ENCODE data around the gene INHBC. TPM values are rescaled to one million over a fixed set of nuclear protein-coding genes. Genes with fewer than 3 reads are reported as not detected.
"Not testable (repeated sequence)": the region's sequence is repeated elsewhere in the genome, so short reads cannot be mapped to it uniquely, and the experiment has no call there.

Gene INHBC
- total RNA-seq, 1 donor from 2014 or later: not detected

GRCh38 chr12:57404966-57405640, 29.5 kb upstream of the INHBC start:
- intact Hi-C loops (cut with micrococcal nuclease): no loop called here
- H3K27me3 ChIP-seq (ENCODE audit: low read depth): no peaks in the 10 kb centered on the region
- TF ChIP-seq CTCF (IDR thresholded peaks at IDR 0.05; ENCODE audit: borderline replicate concordance): no peak

GRCh38 chr12:57410534-57410933, 24.1 kb upstream of the INHBC start:
- Histone ChIP-seq H3K4me1 (peaks cover 14% of the 10 kb centered on the region), H3K4me3 (no peak overlapping the region), H3K27ac (replicated peaks) (no peak overlapping the region), H3K27me3 (ENCODE audit: low read depth) (no peaks in the 10 kb centered on the region), H3K36me3 (no peaks in the 10 kb centered on the region), H3K9me3 (replicated peaks) (no peaks in the 10 kb centered on the region)
- DNase-seq: no peak
- intact Hi-C loops (cut with micrococcal nuclease): no loop called here
- no peak for TF ChIP-seq CTCF (IDR thresholded peaks at IDR 0.05; ENCODE audit: borderline replicate concordance)

More at GRCh38 chr12:57404966-57405640, 29.5 kb upstream of the INHBC start:
- Histone ChIP-seq H3K27ac (replicated peaks) (no peak overlapping the region), H3K4me3 (no peak overlapping the region), H3K36me3 (no peaks in the 10 kb centered on the region), H3K9me3 (replicated peaks) (no peaks in the 10 kb centered on the region), H3K4me1 (peaks cover 10% of the 10 kb centered on the region)
- DNase-seq: no peak

GRCh38 chr12:57414160-57414559, 20.4 kb upstream of the INHBC start:
- DNase-seq; H3K4me3 ChIP-seq; H3K9me3 ChIP-seq (replicated peaks); H3K27me3 ChIP-seq (ENCODE audit: low read depth); intact Hi-C loops (cut with micrococcal nuclease); H3K36me3 ChIP-seq; H3K27ac ChIP-seq (replicated peaks): not testable (repeated sequence)
- H3K4me1 ChIP-seq: peaks cover 39% of the 10 kb centered on the region

GRCh38 chr12:57415088-57415487, 19.5 kb upstream of the INHBC start:
- TF ChIP-seq CTCF (IDR thresholded peaks at IDR 0.05; ENCODE audit: borderline replicate concordance): no peak
- H3K9me3 ChIP-seq (replicated peaks): no peaks in the 10 kb centered on the region

GRCh38 chr12:57416039-57416996, 18.3 kb upstream of the INHBC start:
- TF ChIP-seq CTCF (IDR thresholded peaks at IDR 0.05; ENCODE audit: borderline replicate concordance): no peak
- H3K4me3 ChIP-seq: no peak overlapping the region
- DNase-seq: no peak
- H3K27ac ChIP-seq (replicated peaks): no peak overlapping the region
- no peaks in the 10 kb centered on the region for H3K36me3 ChIP-seq
- no peaks in the 10 kb centered on the region for H3K27me3 ChIP-seq (ENCODE audit: low read depth)
- intact Hi-C loops (cut with micrococcal nuclease): no loop called here
- peaks cover 34% of the 10 kb centered on the region for H3K4me1 ChIP-seq
- H3K9me3 ChIP-seq (replicated peaks): no peaks in the 10 kb centered on the region

More at GRCh38 chr12:57415088-57415487, 19.5 kb upstream of the INHBC start:
- no peak for DNase-seq
- no peaks in the 10 kb centered on the region for H3K36me3 ChIP-seq
- intact Hi-C loops (cut with micrococcal nuclease): no loop called here
- H3K4me3 ChIP-seq: no peak overlapping the region
- H3K27ac ChIP-seq (replicated peaks): no peak overlapping the region
- no peaks in the 10 kb centered on the region for H3K27me3 ChIP-seq (ENCODE audit: low read depth)
- peaks cover 39% of the 10 kb centered on the region for H3K4me1 ChIP-seq

All from left ventricle myocardium inferior (tissue), 1 donor.